Stimulated activated CD4-positive, alpha-beta T cell treated with anti-CD3 and anti-CD28 coated beads, Interleukin-1b, Interleukin-23, amount 100 ng/mL, for 4 hours (primary cell): ENCODE results near the gene APLP1.
A peak's percentile ranks its signal among the peaks of the same experiment; 100 is the strongest.

Experiments
- DNase-seq, 2 donors: peaks; one replicate each; pipeline ENCODE4 v3.0.0-alpha.2; 2020; ENCODE audit warnings: low read depth in 2 of 2

APLP1 gene

GRCh38 chr19:35852029-35852780, 16.2 kb upstream of the APLP1 start, which contains the start of gene NPHS1:
TSS of gene NPHS1 (minus strand) at chr19:35852504. CDS start at chr19:35851837, 667 bp downstream.
- DNase-seq, result no peak

- no peak for DNase-seq
Measured at GRCh38 chr19:35853038-35853756, 15.2 kb upstream of the APLP1 start.

- DNase-seq, result peak in 1 of 2 donors; percentile 46
Measured at GRCh38 chr19:35856546-35857149, 11.7 kb upstream of the APLP1 start, which contains the start of gene KIRREL2. TSS of gene KIRREL2 (plus strand) at chr19:35856911. CDS start at chr19:35857120, 209 bp downstream.

- no peak for DNase-seq
Measured at GRCh38 chr19:35858311-35858710, 10.1 kb upstream of the APLP1 start.

GRCh38 chr19:35859414-35859813, 9.0 kb upstream of the APLP1 start:
- no peak for DNase-seq

GRCh38 chr19:35860436-35860817, 7.9 kb upstream of the APLP1 start:
- DNase-seq, result no peak

GRCh38 chr19:35860818-35861639, 7.3 kb upstream of the APLP1 start:
- no peak for DNase-seq

GRCh38 chr19:35861640-35862160, 6.7 kb upstream of the APLP1 start:
- no peak for DNase-seq

GRCh38 chr19:35862528-35862927, 5.8 kb upstream of the APLP1 start:
- DNase-seq, result no peak

- DNase-seq, result no peak
Measured at GRCh38 chr19:35863018-35863417, 5.4 kb upstream of the APLP1 start.

GRCh38 chr19:35868823-35869326, 501 bp downstream of the APLP1 start:
- no peak for DNase-seq

GRCh38 chr19:35869327-35870123, 1.2 kb downstream of the APLP1 start:
- peak; percentile 69 to 74 for DNase-seq

- DNase-seq, result peak in 1 of 2 donors; percentile 25
Measured at GRCh38 chr19:35870124-35870736, 1.9 kb downstream of the APLP1 start.

- no peak for DNase-seq
Measured at GRCh38 chr19:35870798-35871197, 2.4 kb downstream of the APLP1 start.

- DNase-seq, result no peak
Measured at GRCh38 chr19:35871611-35872010, 3.2 kb downstream of the APLP1 start.

GRCh38 chr19:35872180-35872579, 3.8 kb downstream of the APLP1 start:
- DNase-seq, result no peak

GRCh38 chr19:35874392-35874930, 6.1 kb downstream of the APLP1 start:
- no peak for DNase-seq

- DNase-seq, result no peak
Measured at GRCh38 chr19:35879068-35879467, 10.7 kb downstream of the APLP1 start.

- DNase-seq, result peak in 1 of 2 donors; percentile 72
Measured at GRCh38 chr19:35879770-35880317, 11.5 kb downstream of the APLP1 start.
